ENCODE results near the gene OR7G1. TPM values are rescaled to one million over a fixed set of nuclear protein-coding genes. Genes with fewer than 3 reads are reported as not detected.

Gene OR7G1
- total and polyA plus RNA-seq, 8 donors, result not detected

DNA sequence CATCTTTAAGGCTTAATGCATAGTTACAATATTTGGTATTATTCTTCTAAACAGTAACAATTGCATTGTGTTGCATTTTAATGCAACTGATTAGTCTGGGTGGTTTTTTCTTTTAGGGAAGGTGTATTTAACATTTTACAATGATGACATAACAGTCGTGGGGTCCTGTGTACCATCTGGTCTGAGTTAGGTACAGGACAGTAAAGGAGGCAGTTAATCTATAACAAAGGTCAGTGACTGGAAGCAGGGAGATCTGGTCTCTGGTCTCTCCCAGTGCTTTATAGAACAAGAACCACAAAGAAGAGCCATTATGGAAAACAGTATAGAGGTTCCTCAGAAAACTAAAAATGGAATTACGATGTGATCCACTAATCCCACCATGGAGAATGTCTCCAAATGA, 5.6 kb downstream of the OR7G1 start:
- ATAC-seq, result no peak

DNA sequence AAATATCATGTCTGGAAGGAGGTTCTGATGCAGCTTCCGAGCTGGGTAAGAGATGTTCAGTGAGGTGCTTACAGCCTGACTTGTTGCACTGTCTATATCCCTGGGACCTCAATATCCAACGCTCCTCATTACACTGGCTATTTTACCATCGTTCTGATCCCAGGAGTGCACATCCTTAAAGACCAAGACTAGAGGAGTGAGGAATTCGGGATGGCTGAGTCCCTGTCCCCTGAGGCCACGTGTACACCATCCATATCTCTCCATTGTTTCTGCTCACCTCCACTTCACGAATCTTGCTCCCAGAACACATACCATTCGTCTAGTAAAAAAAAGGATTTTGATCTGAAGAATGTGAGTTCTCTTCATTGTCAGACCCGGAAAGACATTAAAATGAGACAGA, 8.2 kb downstream of the OR7G1 start, which contains the start of gene OR7G2:
Gene OR7G2 (minus strand): TSS at position 101 of the 400 bp plus-strand sequence. CDS start 4,232 bp downstream, outside the sequence.
- intact Hi-C loops (cut with DNase I), result no loop called here
- no peaks in the 10 kb centered on the region for H3K4me1 ChIP-seq
- no peak for ATAC-seq
- no peak within 1 kb of the TSS for H3K27ac ChIP-seq
- 34 to 43% methylated on average over 8 of the region's 8 CpGs for WGBS, 2 donors
- no peaks in the 10 kb centered on the region for H3K9me3 ChIP-seq
- TF ChIP-seq, protein P1, sequence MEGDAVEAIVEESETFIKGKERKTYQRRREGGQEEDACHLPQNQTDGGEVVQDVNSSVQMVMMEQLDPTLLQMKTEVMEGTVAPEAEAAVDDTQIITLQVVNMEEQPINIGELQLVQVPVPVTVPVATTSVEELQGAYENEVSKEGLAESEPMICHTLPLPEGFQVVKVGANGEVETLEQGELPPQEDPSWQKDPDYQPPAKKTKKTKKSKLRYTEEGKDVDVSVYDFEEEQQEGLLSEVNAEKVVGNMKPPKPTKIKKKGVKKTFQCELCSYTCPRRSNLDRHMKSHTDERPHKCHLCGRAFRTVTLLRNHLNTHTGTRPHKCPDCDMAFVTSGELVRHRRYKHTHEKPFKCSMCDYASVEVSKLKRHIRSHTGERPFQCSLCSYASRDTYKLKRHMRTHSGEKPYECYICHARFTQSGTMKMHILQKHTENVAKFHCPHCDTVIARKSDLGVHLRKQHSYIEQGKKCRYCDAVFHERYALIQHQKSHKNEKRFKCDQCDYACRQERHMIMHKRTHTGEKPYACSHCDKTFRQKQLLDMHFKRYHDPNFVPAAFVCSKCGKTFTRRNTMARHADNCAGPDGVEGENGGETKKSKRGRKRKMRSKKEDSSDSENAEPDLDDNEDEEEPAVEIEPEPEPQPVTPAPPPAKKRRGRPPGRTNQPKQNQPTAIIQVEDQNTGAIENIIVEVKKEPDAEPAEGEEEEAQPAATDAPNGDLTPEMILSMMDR (IDR thresholded peaks at IDR 0.05), result no peak
- FAIRE-seq, result no peak
- no peak within 1 kb of the TSS for H3K4me3 ChIP-seq
- no peaks in the 10 kb centered on the region for H3K27me3 ChIP-seq
- H3K36me3 ChIP-seq, result no peaks in the 10 kb centered on the region
- no peak for DNase-seq

More for the DNA sequence above, 5.6 kb downstream of the OR7G1 start:
- Histone ChIP-seq H3K27ac (no peak overlapping the region), H3K4me3 (no peak overlapping the region), H3K36me3 (no peaks in the 10 kb centered on the region), H3K27me3 (no peaks in the 10 kb centered on the region), H3K4me1 (no peaks in the 10 kb centered on the region), H3K9me3 (no peaks in the 10 kb centered on the region)
- TF ChIP-seq, protein P1 (IDR thresholded peaks at IDR 0.05), result no peak
- FAIRE-seq (no peak), DNase-seq (no peak)
- intact Hi-C loops (cut with DNase I), result no loop called here
- 18 to 23% methylated on average over 2 of the region's 2 CpGs for WGBS, 2 donors

DNA sequence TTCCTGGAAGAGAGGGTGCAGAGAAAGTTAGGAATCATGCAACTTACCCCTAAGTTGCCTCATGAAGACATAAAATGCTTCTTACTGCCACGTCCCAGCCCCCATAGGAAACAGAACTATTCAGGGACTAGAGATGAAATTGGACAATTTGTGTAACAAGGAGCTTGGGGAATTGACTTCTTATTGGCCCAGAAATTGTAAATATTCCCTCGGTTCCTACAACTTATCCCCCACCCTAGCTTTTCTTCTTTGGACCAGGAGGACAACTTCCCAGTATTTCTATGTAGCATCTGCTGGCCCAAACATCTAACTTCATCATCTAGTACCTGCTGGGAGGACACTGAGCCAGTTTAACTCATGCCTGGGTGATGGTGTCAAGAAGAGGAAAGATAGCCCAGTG, 28.8 kb downstream of the OR7G1 start, which contains the start of gene OR1M1:
Gene OR1M1 (plus strand): TSS at position 301 of the 400 bp plus-strand sequence. CDS start 6,184 bp downstream, outside the sequence.
- no peaks in the 10 kb centered on the region for H3K4me1 ChIP-seq
- no peak within 1 kb of the TSS for H3K27ac ChIP-seq
- FAIRE-seq (no peak), DNase-seq (no peak), ATAC-seq (no peak)
- 14 to 48% methylated on average over 2 of the region's 2 CpGs for WGBS, 2 donors
- H3K9me3 ChIP-seq, result no peaks in the 10 kb centered on the region
- H3K27me3 ChIP-seq, result no peaks in the 10 kb centered on the region
- H3K4me3 ChIP-seq, result no peak within 1 kb of the TSS
- TF ChIP-seq, protein P1 (IDR thresholded peaks at IDR 0.05), result no peak
- intact Hi-C loops (cut with DNase I), result no loop called here
- no peaks in the 10 kb centered on the region for H3K36me3 ChIP-seq

GRCh38 chr19:9078651-9079050, 36.9 kb downstream of the OR7G1 start:
- Histone ChIP-seq H3K27me3 (no peaks in the 10 kb centered on the region), H3K4me3 (no peak overlapping the region), H3K27ac (no peak overlapping the region), H3K4me1 (peaks cover 0 to 2% (median 0%) of the 10 kb centered on the region in 3 donors), H3K36me3 (no peaks in the 10 kb centered on the region), H3K9me3 (no peaks in the 10 kb centered on the region)
- WGBS, 2 donors, result 39 to 46% methylated on average over 4 of the region's 4 CpGs
- FAIRE-seq (no peak), ATAC-seq (no peak), DNase-seq (no peak)
- TF ChIP-seq, protein P1 (IDR thresholded peaks at IDR 0.05), result no peak
- intact Hi-C loops (cut with DNase I), result loop anchor here in 2 of 3 donors (5.0 to 10.0 kb wide), 2 partner anchors 421 to 424 kb away; no protein-coding TSS in a partner anchor

DNA sequence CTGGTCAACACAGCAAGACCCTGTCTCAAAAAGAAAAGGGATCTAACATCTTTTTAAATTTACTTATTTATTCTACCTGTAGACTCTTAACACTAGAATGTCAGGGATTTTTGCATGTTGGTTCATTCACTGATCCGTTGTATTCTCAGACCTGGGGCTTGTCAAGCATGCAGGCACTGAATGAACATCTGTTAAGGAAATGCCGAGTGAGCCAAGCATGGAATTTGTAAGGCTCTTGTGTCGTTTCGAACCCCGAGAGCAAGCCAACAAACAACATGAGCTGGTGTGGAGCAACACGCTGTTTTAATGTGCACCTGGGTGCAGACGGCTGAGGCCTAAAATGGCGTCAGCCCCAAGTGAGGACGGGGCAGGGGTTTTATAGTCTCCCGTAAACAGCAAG, 38.7 kb downstream of the OR7G1 start:
- FAIRE-seq (no peak), ATAC-seq (no peak), DNase-seq (no peak)
- H3K27ac ChIP-seq, result no peak overlapping the region
- no peaks in the 10 kb centered on the region for H3K27me3 ChIP-seq
- H3K4me1 ChIP-seq, result peaks cover 0 to 2% (median 0%) of the 10 kb centered on the region in 3 donors
- TF ChIP-seq, protein P1 (IDR thresholded peaks at IDR 0.05), result no peak
- intact Hi-C loops (cut with DNase I), result loop anchor here in 2 of 3 donors (5.0 to 10.0 kb wide), 2 partner anchors 420 to 422 kb away; no protein-coding TSS in a partner anchor
- no peaks in the 10 kb centered on the region for H3K9me3 ChIP-seq
- WGBS, 2 donors, result 73 to 78% methylated on average over 10 of the region's 10 CpGs
- no peaks in the 10 kb centered on the region for H3K36me3 ChIP-seq
- no peak overlapping the region for H3K4me3 ChIP-seq

Measured in pancreas (tissue), 10 donors.